ENCODE results near the gene COLEC12. TPM values are rescaled to one million over a fixed set of nuclear protein-coding genes. Genes with fewer than 3 reads are reported as not detected.

Gene COLEC12
- total RNA-seq, 3 donors from 2014 or later, result 11.7 to 57.3 (median 14.7) TPM

DNA sequence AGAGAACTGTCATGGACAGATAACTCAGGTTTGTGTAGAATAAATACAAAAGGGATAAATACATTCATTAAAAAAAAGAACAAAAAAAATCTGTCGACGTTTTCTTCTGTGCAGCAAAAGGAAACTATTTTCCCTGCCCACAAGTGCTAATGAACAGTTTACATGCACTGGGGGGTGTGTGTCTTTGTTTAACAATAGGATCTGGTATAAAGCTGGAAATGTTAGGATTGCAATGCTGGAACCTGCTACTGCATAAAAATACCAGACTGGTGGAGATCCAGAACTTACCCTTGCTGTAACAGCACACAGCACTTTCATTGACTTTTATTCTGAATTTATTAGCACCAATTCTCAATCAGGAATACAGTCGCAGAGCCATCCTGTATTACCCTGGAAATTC is 148.1 kb downstream of the COLEC12 start:
- TF ChIP-seq, protein P1, sequence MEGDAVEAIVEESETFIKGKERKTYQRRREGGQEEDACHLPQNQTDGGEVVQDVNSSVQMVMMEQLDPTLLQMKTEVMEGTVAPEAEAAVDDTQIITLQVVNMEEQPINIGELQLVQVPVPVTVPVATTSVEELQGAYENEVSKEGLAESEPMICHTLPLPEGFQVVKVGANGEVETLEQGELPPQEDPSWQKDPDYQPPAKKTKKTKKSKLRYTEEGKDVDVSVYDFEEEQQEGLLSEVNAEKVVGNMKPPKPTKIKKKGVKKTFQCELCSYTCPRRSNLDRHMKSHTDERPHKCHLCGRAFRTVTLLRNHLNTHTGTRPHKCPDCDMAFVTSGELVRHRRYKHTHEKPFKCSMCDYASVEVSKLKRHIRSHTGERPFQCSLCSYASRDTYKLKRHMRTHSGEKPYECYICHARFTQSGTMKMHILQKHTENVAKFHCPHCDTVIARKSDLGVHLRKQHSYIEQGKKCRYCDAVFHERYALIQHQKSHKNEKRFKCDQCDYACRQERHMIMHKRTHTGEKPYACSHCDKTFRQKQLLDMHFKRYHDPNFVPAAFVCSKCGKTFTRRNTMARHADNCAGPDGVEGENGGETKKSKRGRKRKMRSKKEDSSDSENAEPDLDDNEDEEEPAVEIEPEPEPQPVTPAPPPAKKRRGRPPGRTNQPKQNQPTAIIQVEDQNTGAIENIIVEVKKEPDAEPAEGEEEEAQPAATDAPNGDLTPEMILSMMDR (IDR thresholded peaks at IDR 0.05), result no peak
- TF ChIP-seq POLR2A (IDR thresholded peaks at IDR 0.05) (no peak), POLR2AphosphoS5 (IDR thresholded peaks at IDR 0.05) (no peak)
- Histone ChIP-seq H3K36me3 (no peaks in the 10 kb centered on the region), H3K9me3 (no peaks in the 10 kb centered on the region), H3K27me3 (no peaks in the 10 kb centered on the region), H3K27ac (no peak overlapping the region), H3K4me1 (no peaks in the 10 kb centered on the region), H3K4me3 (no peak overlapping the region)
- DNase-seq (ENCODE audit: low spot score in 2 of 2), result no peak
- intact Hi-C loops (cut with DNase I; ENCODE audit: low total_unique reads), result no loop called here

DNA sequence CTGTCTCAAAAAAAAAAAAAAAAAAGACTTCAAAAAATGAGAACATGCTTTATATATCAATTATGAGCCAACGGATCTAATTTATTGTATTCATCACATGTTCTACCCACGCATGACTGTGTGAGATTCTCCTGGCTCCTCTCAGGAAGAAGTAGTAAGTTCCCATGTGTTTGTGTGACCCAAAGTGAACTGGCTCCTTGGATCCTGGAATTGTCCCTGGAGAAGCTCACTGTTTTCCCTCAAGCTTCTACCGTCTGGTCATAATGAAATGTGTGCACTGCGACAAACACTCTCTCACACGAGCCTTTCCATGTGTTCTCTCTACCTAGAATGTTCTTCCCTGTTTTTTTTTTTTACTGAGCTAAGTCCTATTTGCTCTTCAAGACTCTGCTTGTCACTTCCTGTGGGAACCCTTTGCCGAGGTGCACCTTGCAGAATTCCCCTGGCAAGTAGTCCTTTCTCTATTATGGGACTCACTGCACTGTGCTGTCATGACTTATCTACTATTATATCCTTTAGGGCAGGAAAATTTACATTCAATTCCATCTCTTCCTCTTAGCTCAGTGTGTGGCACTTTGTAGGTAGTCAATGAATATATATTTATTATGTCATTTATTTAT is 149.4 kb downstream of the COLEC12 start:
- Histone ChIP-seq H3K4me1 (no peaks in the 10 kb centered on the region), H3K27me3 (no peaks in the 10 kb centered on the region), H3K36me3 (no peaks in the 10 kb centered on the region), H3K4me3 (no peak overlapping the region), H3K9me3 (no peaks in the 10 kb centered on the region), H3K27ac (no peak overlapping the region)
- TF ChIP-seq POLR2A (IDR thresholded peaks at IDR 0.05), result no peak
- TF ChIP-seq POLR2AphosphoS5 (IDR thresholded peaks at IDR 0.05), result no peak
- TF ChIP-seq, protein P1 (IDR thresholded peaks at IDR 0.05), result no peak
- DNase-seq (ENCODE audit: low spot score in 2 of 2), result no peak
- intact Hi-C loops (cut with DNase I; ENCODE audit: low total_unique reads), result no loop called here

DNA sequence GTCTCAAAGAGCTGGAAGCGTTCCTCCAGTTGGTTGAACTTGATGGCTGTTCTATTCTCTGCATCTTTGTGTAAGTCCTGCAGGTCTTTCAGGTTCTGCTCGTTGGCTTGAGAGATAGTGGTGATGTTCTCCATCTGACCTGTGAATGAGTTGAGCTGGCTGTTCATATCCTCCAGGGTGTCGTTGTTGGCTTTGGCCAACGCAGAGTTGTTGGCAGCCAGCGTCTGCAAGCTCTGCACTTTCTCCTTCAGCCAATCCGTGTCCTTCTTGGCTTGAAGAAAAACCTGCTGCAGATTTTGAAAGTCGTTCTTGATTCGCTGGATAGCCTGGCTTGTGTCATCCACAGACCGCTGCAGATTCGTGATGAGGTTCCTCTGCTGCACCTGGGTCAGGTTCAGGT is 153.9 kb downstream of the COLEC12 start:
- Histone ChIP-seq H3K27ac (no peak overlapping the region), H3K36me3 (no peaks in the 10 kb centered on the region), H3K4me3 (no peak overlapping the region), H3K9me3 (no peaks in the 10 kb centered on the region), H3K27me3 (no peaks in the 10 kb centered on the region), H3K4me1 (no peaks in the 10 kb centered on the region)
- intact Hi-C loops (cut with DNase I; ENCODE audit: low total_unique reads), result no loop called here
- TF ChIP-seq POLR2A (IDR thresholded peaks at IDR 0.05) (no peak), POLR2AphosphoS5 (IDR thresholded peaks at IDR 0.05) (no peak)
- TF ChIP-seq, protein P1 (IDR thresholded peaks at IDR 0.05), result no peak
- no peak for DNase-seq (ENCODE audit: low spot score in 2 of 2)

DNA sequence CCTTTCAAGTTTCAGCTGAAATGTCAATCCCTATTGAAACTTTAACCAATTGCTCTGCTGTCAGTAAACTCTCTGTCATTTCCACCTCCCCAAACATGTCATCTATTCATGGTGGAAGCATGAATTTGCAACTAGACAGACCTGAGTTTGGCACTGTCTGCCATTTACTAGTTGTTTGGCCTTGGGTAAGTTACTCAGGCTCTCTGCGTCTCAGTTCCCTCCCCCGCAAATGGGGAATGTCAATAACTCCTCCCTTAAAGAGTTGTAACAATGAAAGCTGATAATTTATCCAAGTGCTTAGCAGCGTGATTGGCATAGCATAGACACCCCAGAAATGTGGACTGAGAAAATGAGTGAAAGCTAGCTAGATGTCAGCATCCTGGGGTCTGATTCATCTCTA is 159.4 kb downstream of the COLEC12 start:
- intact Hi-C loops (cut with DNase I; ENCODE audit: low total_unique reads), result no loop called here
- TF ChIP-seq POLR2A (IDR thresholded peaks at IDR 0.05), result no peak
- TF ChIP-seq, protein P1 (IDR thresholded peaks at IDR 0.05), result no peak
- TF ChIP-seq POLR2AphosphoS5 (IDR thresholded peaks at IDR 0.05), result no peak
- Histone ChIP-seq H3K4me3 (no peak overlapping the region), H3K36me3 (no peaks in the 10 kb centered on the region), H3K27me3 (no peaks in the 10 kb centered on the region), H3K27ac (no peak overlapping the region), H3K9me3 (no peaks in the 10 kb centered on the region), H3K4me1 (no peaks in the 10 kb centered on the region)
- no peak for DNase-seq (ENCODE audit: low spot score in 2 of 2)

DNA sequence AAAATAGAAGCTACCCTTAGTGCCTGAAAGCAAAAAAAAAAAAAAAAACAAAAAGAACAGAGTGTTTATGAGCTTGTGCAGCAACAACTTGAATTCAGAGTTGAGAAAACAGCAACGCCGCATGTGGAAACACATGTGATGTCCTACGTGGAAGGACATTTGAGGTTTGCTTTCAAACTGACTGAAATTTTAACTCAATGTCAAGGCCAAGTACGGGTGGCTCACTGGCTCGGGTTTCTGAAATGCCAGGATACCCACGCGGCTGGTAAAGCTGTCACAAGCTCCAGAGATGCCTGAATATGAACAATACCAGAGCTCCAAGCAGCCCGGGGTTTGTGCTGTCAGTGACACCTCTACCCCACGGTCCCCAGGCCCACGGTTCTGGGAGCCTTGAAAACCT is 160.5 kb downstream of the COLEC12 start:
- no peaks in the 10 kb centered on the region for H3K36me3 ChIP-seq
- no peaks in the 10 kb centered on the region for H3K4me1 ChIP-seq
- no peaks in the 10 kb centered on the region for H3K9me3 ChIP-seq
- no peak for DNase-seq (ENCODE audit: low spot score in 2 of 2)
- H3K27ac ChIP-seq, result no peak overlapping the region
- no peak overlapping the region for H3K4me3 ChIP-seq
- TF ChIP-seq POLR2A (IDR thresholded peaks at IDR 0.05) (no peak), POLR2AphosphoS5 (IDR thresholded peaks at IDR 0.05) (no peak)
- TF ChIP-seq, protein P1 (IDR thresholded peaks at IDR 0.05), result no peak
- intact Hi-C loops (cut with DNase I; ENCODE audit: low total_unique reads), result no loop called here
- H3K27me3 ChIP-seq, result no peaks in the 10 kb centered on the region
